Spleen (tissue), 11 donors: Measurements from ENCODE around the gene KPNA1. TPM values are rescaled to one million over a fixed set of nuclear protein-coding genes. Genes with fewer than 3 reads are reported as not detected.

Experiments
- DNase-seq: peaks from one replicate; pipeline ENCODE4 v3.0.0-alpha.2; 2020
- H3K27ac ChIP-seq, 8 donors: fragments of 200-600 bp; sonication (generic) in 7 of 8; 1 replicate in 4 of 8; 2 replicates in 4 of 8; pipeline versions ENCODE4 v1.5.0 to v1.8.0; 2016 to 2021; ENCODE audit warnings: inconsistent platforms in 4 of 8, mild to moderate bottlenecking in 4 of 8, moderate library complexity in 1 of 8
- H3K27me3 ChIP-seq, 7 donors: fragments of 200-600 bp; sonication (generic) in 6 of 7; replicated peaks in 1 of 7; 1 replicate in 4 of 7; 2 replicates in 3 of 7; pipeline versions ENCODE4 v1.5.0 to v1.8.0; 2016 to 2021; ENCODE audit warnings: inconsistent platforms in 3 of 7, mild to moderate bottlenecking in 1 of 7
- H3K36me3 ChIP-seq, 6 donors: fragments of 200-600 bp; sonication (generic) in 5 of 6; 1 replicate in 4 of 6; 2 replicates in 2 of 6; pipeline versions ENCODE4 v1.5.0 to v1.8.0; 2016 to 2021; ENCODE audit warnings: inconsistent platforms in 2 of 6
- H3K4me1 ChIP-seq, 6 donors: fragments of 200-600 bp; sonication (generic) in 5 of 6; 1 replicate in 3 of 6; 2 replicates in 3 of 6; pipeline versions ENCODE4 v1.5.0 to v1.8.0; 2016 to 2021; ENCODE audit warnings: inconsistent platforms in 3 of 6
- H3K4me3 ChIP-seq, 8 donors: fragments of 200-600 bp; sonication (generic) in 7 of 8; 1 replicate in 4 of 8; 2 replicates in 4 of 8; pipeline versions ENCODE4 v1.5.0 to v1.8.0; 2016 to 2021; ENCODE audit warnings: inconsistent platforms in 4 of 8, mild to moderate bottlenecking in 4 of 8, moderate library complexity in 2 of 8
- H3K9me3 ChIP-seq, 8 donors: fragments of 200-600 bp; sonication (generic) in 7 of 8; 1 replicate in 4 of 8; 2 replicates in 4 of 8; pipeline versions ENCODE4 v1.5.0 to v1.8.0; 2016 to 2021; ENCODE audit warnings: inconsistent platforms in 4 of 8
- POLR2A ChIP-seq, 3 donors: fragments of 450-650 bp; IDR thresholded peaks; one replicate each; pipeline ENCODE4 v1.5.1; 2017; ENCODE audit warnings: antibody characterized with exemption in 3 of 3, mild to moderate bottlenecking in 1 of 3
- POLR2AphosphoS5 ChIP-seq, 3 donors: sonication (generic); formaldehyde crosslinking; IDR thresholded peaks; one replicate each; pipeline ENCODE4 v1.5.1; 2017; ENCODE audit warnings: antibody characterized with exemption in 3 of 3
- WGBS, 5 donors: extraction: QIAGEN DNeasy Blood & Tissue Kit in 3 of 5; methylation state at CpG; one replicate each; pipeline versions ENCODE4 v1.1.5 to v1.1.7; 2013 to 2018; 5-methylcytosine and 5-hydroxymethylcytosine counted together
- intact Hi-C: fragments of 100-400 bp; cut with DNase I; formaldehyde crosslinking; loops from one replicate; pipeline ENCODE4 v1.15.0; 2023; ENCODE audit warnings: low total_unique reads
- polyA plus RNA-seq, 3 donors: library from polyadenylated mRNA; stranded (reverse); fragments of 200-250 nt; gene quantifications; one replicate each; pipeline ENCODE4 v1.2.1, GENCODE V29; 2013
- total RNA-seq, 7 donors: library from RNA; depleted of rRNA in 3 of 7; stranded (reverse); fragments of >200 nt in 3 of 7; fragmentation: NEBNext Ultra II Directional in 4 of 7; extraction: Animal tissue kit (Norgen Biotek cat#: 25700) in 4 of 7; gene quantifications; one replicate each; pipeline versions ENCODE4 v1.1.0 to v1.2.1, GENCODE V29; 2016 to 2021
- TF ChIP-seq, protein P1 (sequence below), 11 experiments: fragments of 200-600 bp in 7 of 11; fragments of 450-650 bp in 4 of 11; sonication (generic) in 4 of 11; IDR thresholded peaks in 8 of 11; conservative IDR thresholded peaks in 3 of 11; 1 replicate in 7 of 11; 2 replicates in 4 of 11; pipeline versions ENCODE4 v1.4.0 to v1.8.0; 2016 to 2021; ENCODE audit warnings: antibody characterized with exemption in 11 of 11, inconsistent platforms in 4 of 11, mild to moderate bottlenecking in 1 of 11
- donor health status: healthy with polysubstance abuse.
- donor health status: DM: no; HTN: no; CAD: no; lungs with moderate emphysema.
- donor health status: DM: no; HTN: no; CAD: no.
- donor health status: Bipolar disorder and iron deficiency.
- donor health status: healthy.
- donor health status: DM: no; HTN: no; CAD: no.
- donor health status: DM: yes; HTN: yes; CAD: no.

Gene KPNA1
- total and polyA plus RNA-seq, 10 donors: 8.5 to 74.4 (median 45.7) TPM

DNA sequence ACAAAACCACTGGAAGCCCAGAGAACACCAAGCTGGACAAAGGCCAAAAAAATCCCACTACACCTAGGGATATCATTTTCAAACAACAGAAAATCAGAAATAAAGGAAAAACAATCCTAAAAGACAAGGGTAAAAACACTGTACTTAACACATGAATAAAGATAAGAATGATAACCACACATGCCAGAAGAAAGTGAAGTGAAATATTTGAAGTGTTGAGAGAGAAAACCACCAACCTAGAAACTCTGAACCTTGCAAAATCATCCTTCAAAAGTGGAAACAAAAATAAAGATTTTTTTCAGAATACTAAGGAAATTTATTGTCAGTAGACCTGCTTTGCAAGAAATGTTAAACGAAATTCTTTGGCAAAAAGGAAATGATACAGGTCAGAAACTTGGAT lies 45.1 kb downstream of the KPNA1 start:
- intact Hi-C loops: no loop called here
- no peak for DNase-seq
- Histone ChIP-seq H3K9me3 (no peaks in the 10 kb centered on the region), H3K27ac (no peak overlapping the region), H3K27me3 (no peaks in the 10 kb centered on the region), H3K4me1 (peaks cover 0 to 51% (median 11%) of the 10 kb centered on the region in 6 donors), H3K4me3 (no peak overlapping the region), H3K36me3 (peaks cover 0 to 32% (median 14%) of the 10 kb centered on the region in 6 donors)
- no peak for TF ChIP-seq POLR2A (IDR thresholded peaks at IDR 0.05)
- TF ChIP-seq POLR2AphosphoS5 (IDR thresholded peaks at IDR 0.05): no peak
- TF ChIP-seq, protein P1, sequence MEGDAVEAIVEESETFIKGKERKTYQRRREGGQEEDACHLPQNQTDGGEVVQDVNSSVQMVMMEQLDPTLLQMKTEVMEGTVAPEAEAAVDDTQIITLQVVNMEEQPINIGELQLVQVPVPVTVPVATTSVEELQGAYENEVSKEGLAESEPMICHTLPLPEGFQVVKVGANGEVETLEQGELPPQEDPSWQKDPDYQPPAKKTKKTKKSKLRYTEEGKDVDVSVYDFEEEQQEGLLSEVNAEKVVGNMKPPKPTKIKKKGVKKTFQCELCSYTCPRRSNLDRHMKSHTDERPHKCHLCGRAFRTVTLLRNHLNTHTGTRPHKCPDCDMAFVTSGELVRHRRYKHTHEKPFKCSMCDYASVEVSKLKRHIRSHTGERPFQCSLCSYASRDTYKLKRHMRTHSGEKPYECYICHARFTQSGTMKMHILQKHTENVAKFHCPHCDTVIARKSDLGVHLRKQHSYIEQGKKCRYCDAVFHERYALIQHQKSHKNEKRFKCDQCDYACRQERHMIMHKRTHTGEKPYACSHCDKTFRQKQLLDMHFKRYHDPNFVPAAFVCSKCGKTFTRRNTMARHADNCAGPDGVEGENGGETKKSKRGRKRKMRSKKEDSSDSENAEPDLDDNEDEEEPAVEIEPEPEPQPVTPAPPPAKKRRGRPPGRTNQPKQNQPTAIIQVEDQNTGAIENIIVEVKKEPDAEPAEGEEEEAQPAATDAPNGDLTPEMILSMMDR (IDR thresholded peaks at IDR 0.05 in 8 of 11, conservative IDR thresholded peaks at IDR 0.05 in 3 of 11): no peak
- WGBS, 5 donors: 23 to 33% (median 28%) methylated on average over 1 of the region's 1 CpG

DNA sequence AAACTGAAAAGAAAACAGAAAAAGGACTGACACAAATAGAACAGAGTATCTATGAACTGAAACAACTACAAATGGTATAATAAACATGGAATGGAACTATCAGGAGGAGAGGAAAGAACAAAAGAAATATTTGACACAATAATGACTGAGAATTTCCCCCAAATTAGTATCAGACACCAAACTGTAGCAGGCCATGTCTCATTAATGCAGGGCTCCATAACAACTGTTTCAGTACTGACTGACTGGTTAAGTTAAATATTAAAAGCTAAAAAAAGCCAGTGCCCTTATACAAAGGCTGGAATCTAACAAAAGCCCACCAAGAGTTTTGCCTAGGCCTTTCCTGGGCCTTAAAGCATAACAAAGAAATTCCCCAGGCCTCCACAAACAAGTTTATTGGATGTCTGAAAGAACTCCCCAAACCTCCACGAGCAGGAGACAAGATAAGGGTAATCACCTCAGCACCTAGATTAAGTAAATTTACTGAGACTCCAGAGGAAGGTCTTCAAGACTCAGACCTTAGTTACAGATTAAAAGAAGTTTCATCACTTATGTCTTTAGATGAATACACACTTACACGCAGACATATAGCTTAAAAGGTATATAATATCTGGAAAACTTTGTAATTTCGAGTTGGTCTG lies 45.7 kb downstream of the KPNA1 start:
- Histone ChIP-seq H3K4me1 (peaks cover 0 to 51% (median 11%) of the 10 kb centered on the region in 6 donors), H3K36me3 (peaks cover 0 to 37% (median 14%) of the 10 kb centered on the region in 6 donors), H3K27ac (no peak overlapping the region), H3K4me3 (no peak overlapping the region), H3K27me3 (no peaks in the 10 kb centered on the region), H3K9me3 (no peaks in the 10 kb centered on the region)
- intact Hi-C loops: no loop called here
- 80 to 90% (median 83%) methylated on average over 3 of the region's 3 CpGs for WGBS, 5 donors
- TF ChIP-seq, protein P1 (IDR thresholded peaks at IDR 0.05 in 8 of 11, conservative IDR thresholded peaks at IDR 0.05 in 3 of 11): no peak
- TF ChIP-seq POLR2A (IDR thresholded peaks at IDR 0.05) (no peak), POLR2AphosphoS5 (IDR thresholded peaks at IDR 0.05) (no peak)
- DNase-seq: no peak

DNA sequence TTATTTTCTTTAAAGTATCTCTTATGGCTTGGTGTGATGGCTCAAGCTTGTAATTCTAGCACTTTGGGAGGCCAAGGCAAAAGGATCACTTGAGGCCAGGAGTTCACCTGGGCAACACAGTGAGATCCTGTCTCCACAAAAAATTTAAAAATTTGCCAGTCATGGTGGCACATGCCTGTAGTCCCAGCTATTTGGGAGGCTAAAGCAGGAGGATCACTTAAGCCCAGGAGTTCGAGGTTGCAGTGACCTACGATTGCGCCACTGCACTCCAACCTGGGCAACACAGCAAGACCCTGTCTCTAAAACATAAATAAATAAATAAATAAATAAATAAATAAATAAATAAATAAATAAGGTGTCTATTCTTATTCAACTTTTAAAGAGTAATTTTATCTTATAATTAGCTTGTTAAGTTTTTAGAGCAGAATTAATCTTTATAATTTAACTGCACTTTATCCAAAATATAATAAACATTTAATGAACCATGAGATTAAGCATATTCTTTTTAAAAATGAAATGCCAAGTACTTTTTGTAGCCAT lies 48.0 kb downstream of the KPNA1 start:
- TF ChIP-seq, protein P1 (IDR thresholded peaks at IDR 0.05 in 8 of 11, conservative IDR thresholded peaks at IDR 0.05 in 3 of 11): no peak
- TF ChIP-seq POLR2A (IDR thresholded peaks at IDR 0.05) (no peak), POLR2AphosphoS5 (IDR thresholded peaks at IDR 0.05) (no peak)
- intact Hi-C loops: no loop called here
- no peaks in the 10 kb centered on the region for H3K9me3 ChIP-seq
- peaks cover 0 to 60% (median 31%) of the 10 kb centered on the region in 6 donors for H3K36me3 ChIP-seq
- H3K4me3 ChIP-seq: no peak overlapping the region
- no peaks in the 10 kb centered on the region for H3K27me3 ChIP-seq
- H3K27ac ChIP-seq: no peak overlapping the region
- WGBS, 5 donors: 95 to 99% (median 97%) methylated on average over 3 of the region's 3 CpGs
- peaks cover 0 to 31% (median 11%) of the 10 kb centered on the region in 6 donors for H3K4me1 ChIP-seq
- no peak for DNase-seq

DNA sequence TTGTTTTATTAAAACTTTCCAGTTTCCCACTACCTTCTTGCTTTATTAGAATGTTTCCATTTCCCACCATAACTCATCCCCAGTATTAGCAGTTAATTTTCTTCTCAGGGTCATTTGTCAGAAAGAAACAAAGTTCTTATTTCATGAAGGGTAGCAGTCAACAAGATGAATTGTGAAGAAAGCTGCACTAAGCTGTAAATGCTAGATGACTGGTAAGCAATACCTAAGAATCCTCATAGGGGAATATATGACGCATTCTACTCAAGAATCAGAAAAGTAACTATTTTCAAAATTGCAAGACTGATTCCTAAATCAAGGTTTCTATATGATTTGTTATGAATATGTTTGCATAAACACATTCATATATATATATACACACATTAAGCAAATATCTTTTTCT lies 50.1 kb downstream of the KPNA1 start:
- Histone ChIP-seq H3K9me3 (no peaks in the 10 kb centered on the region), H3K4me1 (peaks cover 0 to 15% (median 2%) of the 10 kb centered on the region in 6 donors), H3K4me3 (no peak overlapping the region), H3K36me3 (peaks cover 0 to 81% (median 38%) of the 10 kb centered on the region in 6 donors), H3K27me3 (no peaks in the 10 kb centered on the region), H3K27ac (no peak overlapping the region)
- TF ChIP-seq POLR2A (IDR thresholded peaks at IDR 0.05) (no peak), POLR2AphosphoS5 (IDR thresholded peaks at IDR 0.05) (no peak)
- TF ChIP-seq, protein P1 (IDR thresholded peaks at IDR 0.05 in 8 of 11, conservative IDR thresholded peaks at IDR 0.05 in 3 of 11): no peak
- intact Hi-C loops: no loop called here
- no peak for DNase-seq
- 81 to 98% (median 91%) methylated on average over 1 of the region's 1 CpG for WGBS, 5 donors
